ENCODE data around the gene IMMP2L.

IMMP2L gene

DNA sequence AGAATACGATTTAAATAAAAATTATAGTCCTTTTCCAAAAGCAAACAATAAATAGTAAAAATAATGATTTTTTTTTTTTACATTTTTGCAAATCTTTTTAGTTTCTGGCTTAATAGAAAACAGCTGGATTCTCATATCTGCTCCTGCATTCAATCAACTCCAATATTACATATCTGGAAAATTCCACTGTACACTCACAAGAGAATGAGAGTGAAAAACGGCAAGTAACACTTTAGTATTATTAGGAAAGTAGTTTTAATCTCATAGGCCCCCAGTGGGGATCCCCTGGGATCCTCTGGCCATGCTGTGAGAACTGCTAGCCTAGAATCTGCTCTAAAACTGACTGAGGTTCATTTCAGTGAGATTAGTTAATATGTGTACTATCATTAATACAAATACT, 599.9 kb downstream of the IMMP2L start:
- TF ChIP-seq, protein P1, sequence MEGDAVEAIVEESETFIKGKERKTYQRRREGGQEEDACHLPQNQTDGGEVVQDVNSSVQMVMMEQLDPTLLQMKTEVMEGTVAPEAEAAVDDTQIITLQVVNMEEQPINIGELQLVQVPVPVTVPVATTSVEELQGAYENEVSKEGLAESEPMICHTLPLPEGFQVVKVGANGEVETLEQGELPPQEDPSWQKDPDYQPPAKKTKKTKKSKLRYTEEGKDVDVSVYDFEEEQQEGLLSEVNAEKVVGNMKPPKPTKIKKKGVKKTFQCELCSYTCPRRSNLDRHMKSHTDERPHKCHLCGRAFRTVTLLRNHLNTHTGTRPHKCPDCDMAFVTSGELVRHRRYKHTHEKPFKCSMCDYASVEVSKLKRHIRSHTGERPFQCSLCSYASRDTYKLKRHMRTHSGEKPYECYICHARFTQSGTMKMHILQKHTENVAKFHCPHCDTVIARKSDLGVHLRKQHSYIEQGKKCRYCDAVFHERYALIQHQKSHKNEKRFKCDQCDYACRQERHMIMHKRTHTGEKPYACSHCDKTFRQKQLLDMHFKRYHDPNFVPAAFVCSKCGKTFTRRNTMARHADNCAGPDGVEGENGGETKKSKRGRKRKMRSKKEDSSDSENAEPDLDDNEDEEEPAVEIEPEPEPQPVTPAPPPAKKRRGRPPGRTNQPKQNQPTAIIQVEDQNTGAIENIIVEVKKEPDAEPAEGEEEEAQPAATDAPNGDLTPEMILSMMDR (IDR thresholded peaks at IDR 0.05) = no peak

GRCh38 chr7:110960811-110961210, 601.5 kb downstream of the IMMP2L start:
- TF ChIP-seq, protein P1 (IDR thresholded peaks at IDR 0.05) = no peak

DNA sequence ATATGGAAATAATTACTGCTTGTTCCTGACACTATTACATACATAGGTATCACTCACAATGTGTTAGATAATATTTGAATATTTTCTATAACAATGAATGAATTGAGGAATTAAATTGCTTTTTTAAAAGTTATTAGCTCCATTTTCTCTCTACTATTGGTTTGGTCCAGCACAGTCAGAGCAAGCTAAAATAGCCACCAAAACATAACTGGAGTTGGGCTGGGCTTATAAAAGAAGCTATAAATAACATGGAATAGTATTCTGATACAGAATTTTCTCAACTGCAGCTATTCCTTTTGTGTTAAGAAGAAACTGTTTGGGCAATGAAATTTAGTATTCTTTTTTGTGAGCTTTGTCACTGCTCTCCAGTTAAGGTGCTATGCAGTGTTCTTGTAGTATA, 614.0 kb downstream of the IMMP2L start:
- TF ChIP-seq, protein P1 (IDR thresholded peaks at IDR 0.05) = no peak

GRCh38 chr7:110947408-110947807, 614.9 kb downstream of the IMMP2L start:
- TF ChIP-seq, protein P1 (IDR thresholded peaks at IDR 0.05) = no peak

- TF ChIP-seq, protein P1 (IDR thresholded peaks at IDR 0.05) = no peak
Observed at GRCh38 chr7:110944966-110945644, 617.2 kb downstream of the IMMP2L start.

DNA sequence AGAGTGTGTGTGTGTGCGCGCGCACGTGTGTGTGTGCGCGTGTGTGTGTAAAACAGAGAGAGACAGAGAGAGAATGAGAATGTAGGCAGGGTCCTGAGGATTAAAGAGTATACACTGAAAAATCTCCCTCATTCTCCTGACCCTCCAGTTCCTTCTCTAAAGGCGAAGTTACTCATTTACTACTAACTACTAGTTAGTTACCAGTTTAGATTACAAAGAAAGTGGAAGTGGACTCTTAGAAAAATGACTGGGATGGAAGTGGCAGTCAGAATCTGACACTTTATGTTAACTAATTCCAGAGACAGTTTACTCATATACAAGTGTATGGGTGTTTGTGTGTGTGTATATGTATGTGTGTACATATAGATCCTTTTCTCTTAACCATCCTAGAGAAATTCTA, 617.8 kb downstream of the IMMP2L start:
- TF ChIP-seq, protein P1 (IDR thresholded peaks at IDR 0.05) = no peak

GRCh38 chr7:110943701-110944345, 618.5 kb downstream of the IMMP2L start:
- TF ChIP-seq, protein P1 (IDR thresholded peaks at IDR 0.05) = no peak
